CD4-positive, alpha-beta T cell treated with Interleukin-17A for 1 hour (primary cell): ENCODE results near the gene OR52B6.
"Not testable (repeated sequence)": the region's sequence is repeated elsewhere in the genome, so short reads cannot be mapped to it uniquely, and the experiment has no call there.

Experiments used
- DNase-seq: peaks from one replicate; pipeline ENCODE4 v3.0.0-alpha.2; 2020

Gene OR52B6

GRCh38 chr11:5597953-5598352 lies 17.3 kb downstream of the OR52B6 start:
- DNase-seq: no peak

- peak; percentile 66 for DNase-seq
These were observed 19.7 kb downstream of the OR52B6 start for GRCh38 chr11:5600374-5600851.

GRCh38 chr11:5602791-5603190 lies 22.1 kb downstream of the OR52B6 start:
- DNase-seq: not testable (repeated sequence)

DNA sequence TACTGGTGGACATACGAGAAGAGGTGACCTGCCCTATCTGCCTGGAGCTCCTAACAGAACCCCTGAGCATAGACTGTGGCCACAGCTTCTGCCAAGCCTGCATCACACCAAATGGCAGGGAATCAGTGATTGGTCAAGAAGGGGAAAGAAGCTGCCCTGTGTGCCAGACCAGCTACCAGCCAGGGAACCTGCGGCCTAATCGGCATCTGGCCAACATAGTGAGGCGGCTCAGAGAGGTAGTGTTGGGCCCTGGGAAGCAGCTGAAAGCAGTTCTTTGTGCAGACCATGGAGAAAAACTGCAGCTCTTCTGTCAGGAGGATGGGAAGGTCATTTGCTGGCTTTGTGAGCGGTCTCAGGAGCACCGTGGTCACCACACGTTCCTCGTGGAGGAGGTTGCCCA lies 22.6 kb downstream of the OR52B6 start:
- no peak for DNase-seq

DNA sequence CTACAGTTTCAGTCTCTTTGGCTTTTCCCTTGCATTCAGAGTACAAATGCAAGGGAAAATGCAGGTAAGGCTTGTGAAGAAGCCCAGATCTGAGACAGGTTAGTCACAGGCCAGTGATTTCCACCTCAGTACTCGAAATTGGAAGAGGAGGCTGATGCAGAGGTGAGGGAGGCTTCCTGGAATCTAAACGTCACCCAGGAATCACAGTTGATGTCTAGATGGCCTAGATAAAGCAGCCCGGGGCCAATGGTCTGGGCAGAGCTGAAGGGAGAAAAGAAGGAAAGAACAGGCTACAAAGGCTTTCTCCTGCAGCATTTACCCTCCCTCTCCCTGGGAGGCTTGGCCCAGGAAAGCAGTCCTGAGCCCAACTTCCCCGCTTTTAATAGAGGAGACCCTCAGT lies 24.2 kb downstream of the OR52B6 start:
- no peak for DNase-seq

- no peak for DNase-seq
These were observed 25.2 kb downstream of the OR52B6 start for GRCh38 chr11:5605849-5606248.

DNA sequence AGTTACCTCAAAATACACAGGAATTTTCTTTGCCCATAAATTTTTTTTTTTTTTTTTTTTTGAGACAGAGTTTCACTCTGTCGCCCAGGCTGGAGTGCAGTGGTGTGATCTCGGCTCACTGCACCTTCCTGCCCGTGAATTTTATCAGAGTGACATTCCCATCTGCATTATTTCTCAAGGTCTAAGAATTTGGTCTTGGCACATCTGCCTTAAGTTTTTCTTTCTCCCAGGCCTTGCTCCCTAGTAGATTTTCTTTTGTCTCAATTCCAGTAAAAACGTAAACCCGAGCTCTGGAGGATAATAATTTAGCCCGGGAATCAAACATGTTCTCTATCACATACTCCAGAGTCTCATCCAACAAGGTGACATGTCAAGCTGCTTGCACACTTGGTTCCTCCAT lies 28.1 kb downstream of the OR52B6 start:
- DNase-seq: no peak

- no peak for DNase-seq
These were observed 29.8 kb downstream of the OR52B6 start for GRCh38 chr11:5610446-5610845.

GRCh38 chr11:5611627-5612026 lies 30.9 kb downstream of the OR52B6 start:
- no peak for DNase-seq

DNA sequence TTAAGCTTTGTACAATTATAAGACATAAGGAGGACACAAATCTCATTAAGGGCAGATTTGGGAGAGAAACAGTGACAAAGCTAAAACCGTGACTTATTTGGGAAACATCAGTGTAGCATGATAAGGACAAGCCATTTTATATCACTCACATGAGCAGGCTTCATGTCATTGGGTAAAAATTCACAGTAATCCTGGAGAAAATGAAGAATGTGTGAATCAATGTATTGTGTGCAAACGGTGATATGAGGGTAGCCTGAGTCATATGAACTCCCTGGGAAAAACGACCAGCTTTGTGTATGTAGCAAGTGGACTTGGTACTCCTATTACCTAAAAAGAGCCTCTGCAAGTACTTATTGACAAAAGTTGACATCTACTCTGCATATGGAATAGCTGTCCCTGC lies 38.1 kb downstream of the OR52B6 start:
- DNase-seq: no peak

- no peak for DNase-seq
These were observed 40.2 kb downstream of the OR52B6 start for GRCh38 chr11:5620651-5621521.

GRCh38 chr11:5621580-5621979 lies 40.9 kb downstream of the OR52B6 start:
- no peak for DNase-seq

- DNase-seq: no peak
These were observed 42.1 kb downstream of the OR52B6 start for GRCh38 chr11:5622802-5623201.

GRCh38 chr11:5624489-5625279 lies 44.0 kb downstream of the OR52B6 start, which contains the start of gene TRIM34:
Gene TRIM34 (plus strand): TSS chr11:5625001. CDS start chr11:5632332, 7,331 bp downstream.
- peak; percentile 81 for DNase-seq

DNA sequence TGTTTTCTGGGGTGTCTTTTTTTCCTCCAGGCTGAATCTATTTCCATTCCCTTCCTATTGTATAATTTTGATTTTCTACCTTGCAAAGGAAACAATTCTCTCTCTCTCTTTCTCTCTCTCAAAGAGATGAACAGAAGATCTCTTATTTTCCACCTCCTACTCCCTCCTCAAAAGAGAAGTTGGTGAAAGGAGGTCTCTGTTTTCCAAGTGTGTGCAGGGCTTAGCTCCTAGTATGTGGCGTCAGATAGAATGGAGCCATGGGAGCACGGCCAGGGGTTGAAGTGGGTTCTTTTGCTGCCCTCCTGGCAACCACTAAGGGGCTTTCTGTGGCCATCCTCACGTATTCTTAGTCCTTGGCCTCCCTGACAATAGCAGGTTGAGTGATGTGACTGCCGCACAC lies 44.6 kb downstream of the OR52B6 start:
- no peak for DNase-seq

GRCh38 chr11:5626196-5626595 lies 45.5 kb downstream of the OR52B6 start:
- DNase-seq: no peak

DNA sequence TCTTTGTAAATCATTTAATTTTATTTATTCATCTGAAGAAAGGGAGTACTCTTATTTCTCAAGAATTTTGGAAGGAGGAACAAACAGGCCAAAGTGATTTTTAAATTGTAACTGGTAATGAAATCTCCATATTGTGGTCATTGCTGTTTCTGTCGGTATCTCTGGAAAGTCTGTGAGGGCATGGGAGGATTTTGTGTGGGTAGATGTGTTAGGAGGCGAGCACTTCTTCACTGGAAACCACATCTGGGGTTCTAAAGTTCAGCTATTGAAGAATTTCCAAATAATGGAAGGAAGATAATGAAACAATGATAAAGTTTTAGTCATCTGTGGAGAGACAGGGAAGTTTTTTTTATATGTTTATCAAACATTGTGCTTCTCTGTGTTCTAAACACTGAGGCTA lies 50.7 kb downstream of the OR52B6 start:
- no peak for DNase-seq
